DND-41 (cell line): ENCODE data around the gene HSD17B2.

ENCODE experiments used
- ATAC-seq: fragments of 200-7000 bp; cut with Tn5 transposase; 3 replicates; pipeline ENCODE4 v1.9.1; 2021; ENCODE audit warnings: low read depth; ENCODE audit not compliant: insufficient read depth
- DNase-seq: peaks from one replicate; pipeline ENCODE4 v3.0.0-alpha.2; 2020
- H2AFZ ChIP-seq: 2 replicates; pipeline ENCODE4 v1.6.0; 2012; ENCODE audit warnings: low read depth, low read length
- H3K27ac ChIP-seq: 2 replicates; pipeline ENCODE4 v1.5.1; 2012; ENCODE audit warnings: low read length, inconsistent platforms
- H3K27me3 ChIP-seq: fragments of 200-600 bp; sonication (generic); 2 replicates; pipeline ENCODE4 v1.6.0; 2012; ENCODE audit warnings: low read length, mild to moderate bottlenecking, inconsistent platforms; ENCODE audit not compliant: insufficient read depth, poor library complexity
- H3K36me3 ChIP-seq: 2 replicates; pipeline ENCODE4 v1.5.1; 2012; ENCODE audit warnings: low read length, inconsistent platforms; ENCODE audit not compliant: insufficient read depth
- H3K4me1 ChIP-seq: 2 replicates; pipeline ENCODE4 v1.5.1; 2012; ENCODE audit warnings: mild to moderate bottlenecking, low read length; ENCODE audit not compliant: insufficient read depth
- H3K4me2 ChIP-seq: 2 replicates; pipeline ENCODE4 v1.6.0; 2012; ENCODE audit warnings: mild to moderate bottlenecking, moderate library complexity, low read length, inconsistent platforms; ENCODE audit not compliant: insufficient read depth
- H3K4me3 ChIP-seq, 2 experiments: fragments of 200-600 bp in 1 of 2; shearing (Covaris generic) in 1 of 2; 2 replicates each; pipeline ENCODE4 v1.5.1; 2012 to 2016; ENCODE audit warnings: inconsistent platforms in 2 of 2, low read length in 2 of 2, mild to moderate bottlenecking in 2 of 2, low read depth in 1 of 2, moderate library complexity in 1 of 2
- H3K79me2 ChIP-seq: 2 replicates; pipeline ENCODE4 v1.6.0; 2012; ENCODE audit warnings: low read length, inconsistent platforms; ENCODE audit not compliant: insufficient read depth
- H3K9ac ChIP-seq: 2 replicates; pipeline ENCODE4 v1.6.0; 2012; ENCODE audit warnings: low read depth, mild to moderate bottlenecking, inconsistent platforms, low read length, moderate library complexity
- H3K9me3 ChIP-seq: 2 replicates; pipeline ENCODE4 v1.5.1; 2012; ENCODE audit warnings: low read length, moderate library complexity, mild to moderate bottlenecking, inconsistent platforms; ENCODE audit not compliant: insufficient read depth, severe bottlenecking
- H4K20me1 ChIP-seq: 2 replicates; pipeline ENCODE4 v1.6.0; 2012; ENCODE audit warnings: low read length; ENCODE audit not compliant: insufficient read depth
- EZH2 ChIP-seq: IDR thresholded peaks from 3 replicates; pipeline ENCODE4 v1.6.1; 2012; ENCODE audit warnings: borderline replicate concordance, low read depth, mild to moderate bottlenecking, moderate library complexity, low read length, inconsistent platforms; ENCODE audit not compliant: severe bottlenecking
- TF ChIP-seq, protein P1 (sequence below): IDR thresholded peaks from 2 replicates; pipeline ENCODE4 v1.5.1; 2012; ENCODE audit warnings: borderline replicate concordance, low read length, moderate library complexity, mild to moderate bottlenecking; ENCODE audit not compliant: poor library complexity, severe bottlenecking; ENCODE audit errors: extremely low read depth

Gene HSD17B2

DNA sequence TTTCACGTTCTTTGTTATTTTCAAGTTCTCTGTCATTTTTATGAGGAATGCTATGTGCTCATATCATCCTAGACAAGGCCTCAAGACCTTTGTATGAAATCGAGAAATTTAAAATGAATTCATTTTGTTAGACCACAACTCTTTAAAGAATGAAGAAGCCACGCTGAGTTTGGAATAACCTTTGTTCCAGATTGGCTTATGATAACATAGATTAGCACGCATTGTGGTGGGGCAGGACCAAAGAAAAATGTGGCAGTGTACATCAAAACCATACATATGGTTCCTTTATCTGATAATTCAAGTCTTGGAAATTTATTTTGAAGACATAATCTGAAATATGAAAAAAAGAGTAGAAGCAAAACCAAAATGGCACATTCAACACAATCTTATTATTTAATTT, 2.2 kb downstream of the HSD17B2 start:
- H3K9ac ChIP-seq: no peak overlapping the region
- no peaks in the 10 kb centered on the region for H4K20me1 ChIP-seq
- peaks cover 4% of the 10 kb centered on the region for H3K27me3 ChIP-seq
- H3K27ac ChIP-seq: no peak overlapping the region
- TF ChIP-seq, protein P1, sequence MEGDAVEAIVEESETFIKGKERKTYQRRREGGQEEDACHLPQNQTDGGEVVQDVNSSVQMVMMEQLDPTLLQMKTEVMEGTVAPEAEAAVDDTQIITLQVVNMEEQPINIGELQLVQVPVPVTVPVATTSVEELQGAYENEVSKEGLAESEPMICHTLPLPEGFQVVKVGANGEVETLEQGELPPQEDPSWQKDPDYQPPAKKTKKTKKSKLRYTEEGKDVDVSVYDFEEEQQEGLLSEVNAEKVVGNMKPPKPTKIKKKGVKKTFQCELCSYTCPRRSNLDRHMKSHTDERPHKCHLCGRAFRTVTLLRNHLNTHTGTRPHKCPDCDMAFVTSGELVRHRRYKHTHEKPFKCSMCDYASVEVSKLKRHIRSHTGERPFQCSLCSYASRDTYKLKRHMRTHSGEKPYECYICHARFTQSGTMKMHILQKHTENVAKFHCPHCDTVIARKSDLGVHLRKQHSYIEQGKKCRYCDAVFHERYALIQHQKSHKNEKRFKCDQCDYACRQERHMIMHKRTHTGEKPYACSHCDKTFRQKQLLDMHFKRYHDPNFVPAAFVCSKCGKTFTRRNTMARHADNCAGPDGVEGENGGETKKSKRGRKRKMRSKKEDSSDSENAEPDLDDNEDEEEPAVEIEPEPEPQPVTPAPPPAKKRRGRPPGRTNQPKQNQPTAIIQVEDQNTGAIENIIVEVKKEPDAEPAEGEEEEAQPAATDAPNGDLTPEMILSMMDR: no peak
- TF ChIP-seq EZH2: no peak
- DNase-seq (no peak), ATAC-seq (no peak)
- no peaks in the 10 kb centered on the region for H3K4me1 ChIP-seq
- no peaks in the 10 kb centered on the region for H3K9me3 ChIP-seq
- no peak overlapping the region for H3K4me2 ChIP-seq
- no peaks in the 10 kb centered on the region for H3K36me3 ChIP-seq
- H2AFZ ChIP-seq: no peak overlapping the region
- H3K79me2 ChIP-seq: no peaks in the 10 kb centered on the region
- no peak overlapping the region for H3K4me3 ChIP-seq

- Histone ChIP-seq H3K9ac (no peak overlapping the region), H3K9me3 (no peaks in the 10 kb centered on the region), H3K36me3 (no peaks in the 10 kb centered on the region), H3K4me3 (no peak overlapping the region), H2AFZ (no peak overlapping the region), H3K79me2 (no peaks in the 10 kb centered on the region), H3K27ac (no peak overlapping the region), H3K4me1 (no peaks in the 10 kb centered on the region), H3K4me2 (no peak overlapping the region), H3K27me3 (peaks cover 4% of the 10 kb centered on the region), H4K20me1 (no peaks in the 10 kb centered on the region)
- TF ChIP-seq EZH2: no peak
- TF ChIP-seq, protein P1: no peak
- ATAC-seq (no peak), DNase-seq (no peak)
Measured at GRCh38 chr16:82037666-82038065, 2.6 kb downstream of the HSD17B2 start.

GRCh38 chr16:82040296-82040695, 5.2 kb downstream of the HSD17B2 start:
- Histone ChIP-seq H3K9ac (no peak overlapping the region), H2AFZ (no peak overlapping the region), H4K20me1 (no peaks in the 10 kb centered on the region), H3K79me2 (no peaks in the 10 kb centered on the region), H3K36me3 (no peaks in the 10 kb centered on the region), H3K4me2 (no peak overlapping the region), H3K4me3 (no peak overlapping the region), H3K27ac (no peak overlapping the region), H3K27me3 (peaks cover 4% of the 10 kb centered on the region), H3K4me1 (no peaks in the 10 kb centered on the region), H3K9me3 (no peaks in the 10 kb centered on the region)
- TF ChIP-seq EZH2: no peak
- TF ChIP-seq, protein P1: no peak
- ATAC-seq: no peak
- DNase-seq: no peak

GRCh38 chr16:82041542-82041941, 6.5 kb downstream of the HSD17B2 start:
- Histone ChIP-seq H3K9ac (no peak overlapping the region), H3K4me1 (no peaks in the 10 kb centered on the region), H2AFZ (no peak overlapping the region), H3K9me3 (no peaks in the 10 kb centered on the region), H3K4me2 (no peak overlapping the region), H3K79me2 (no peaks in the 10 kb centered on the region), H4K20me1 (no peaks in the 10 kb centered on the region), H3K36me3 (no peaks in the 10 kb centered on the region), H3K4me3 (no peak overlapping the region), H3K27me3 (peaks cover 4% of the 10 kb centered on the region), H3K27ac (no peak overlapping the region)
- ATAC-seq (no peak), DNase-seq (no peak)
- TF ChIP-seq, protein P1: no peak
- TF ChIP-seq EZH2: no peak
